GM19035 (cell line): Measurements from ENCODE around the gene FBL.
A peak's percentile ranks its signal among the peaks of the same experiment; 100 is the strongest.

ENCODE experiments used
- ATAC-seq: cut with Tn5 transposase; IDR thresholded peaks from one replicate; pipeline ENCODE4 v1.9.1; 2021; ENCODE audit not compliant: unreplicated experiment

FBL gene

DNA sequence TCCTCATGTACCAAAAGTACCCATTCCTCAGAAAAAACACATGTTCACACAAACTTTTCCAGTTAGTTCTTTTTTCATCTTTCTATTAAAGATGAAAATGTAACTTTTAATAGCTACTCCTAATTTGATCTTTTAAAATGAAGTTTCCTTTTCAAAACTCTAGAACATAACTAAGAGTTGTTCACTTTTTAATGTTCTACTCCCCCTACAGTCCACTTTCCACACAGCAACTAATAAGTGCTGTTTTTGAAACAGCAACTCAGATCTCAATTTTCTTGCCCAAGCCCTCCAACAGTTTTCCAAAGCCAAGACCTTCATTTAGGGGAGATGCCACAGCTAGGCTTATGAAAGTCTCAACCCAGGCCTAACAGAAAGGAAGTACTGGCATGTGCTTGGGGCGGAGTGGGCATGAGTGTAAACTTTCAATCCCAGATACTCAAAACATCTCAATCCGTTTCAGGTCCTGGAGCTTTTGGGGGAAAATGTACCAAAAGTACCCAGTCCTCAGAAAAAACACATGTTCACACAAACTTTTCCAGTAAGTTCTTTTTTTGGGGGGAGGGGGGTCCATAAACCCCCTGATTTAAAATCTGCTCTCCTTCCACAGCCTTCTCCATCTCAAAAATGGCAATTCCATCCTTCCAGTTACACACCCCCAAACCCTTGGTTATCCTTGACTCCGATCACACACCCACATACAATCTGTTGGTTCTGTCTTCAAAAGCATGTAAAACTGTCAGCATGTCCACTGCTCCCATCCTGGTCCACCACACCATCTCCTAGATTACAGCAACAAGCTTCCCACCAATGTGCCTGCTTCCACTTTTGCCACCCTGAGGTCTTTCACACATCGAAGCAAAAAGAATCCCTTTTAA, 2.0 kb downstream of the FBL start:
- no peak for ATAC-seq

DNA sequence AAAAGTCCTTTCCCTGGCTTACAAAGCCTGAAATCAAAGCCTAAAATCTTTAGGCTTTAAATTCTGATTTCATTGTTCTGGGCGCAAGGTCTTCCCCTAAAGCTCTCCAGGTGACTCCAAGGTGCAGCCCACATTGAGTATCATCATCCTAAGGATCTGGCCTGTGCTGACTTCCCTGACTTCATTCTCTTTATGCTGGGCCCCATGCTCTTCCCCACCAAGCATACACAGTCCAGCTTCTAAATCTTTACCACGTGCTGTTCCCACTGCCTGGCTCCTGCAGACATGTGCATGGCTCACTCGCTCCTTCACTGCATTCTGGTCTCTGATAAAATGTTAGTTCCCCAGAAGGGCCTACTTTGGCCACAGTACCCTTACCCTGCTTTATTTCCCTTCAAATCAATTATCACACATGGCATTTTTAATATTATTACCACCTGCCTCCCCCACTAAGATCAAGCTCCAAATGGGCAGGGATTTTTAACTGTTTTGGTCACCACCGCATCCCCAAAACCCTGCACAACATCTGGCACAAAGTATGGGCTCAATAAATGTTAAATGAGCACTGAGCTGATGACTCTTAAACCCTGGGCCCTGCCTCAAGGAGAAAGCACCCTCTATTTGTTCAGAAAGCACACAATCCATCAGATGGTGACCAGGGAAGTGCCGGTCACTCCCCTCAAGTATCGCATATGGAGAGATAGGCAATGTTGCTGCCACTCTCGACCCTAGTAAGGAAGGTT, 3.3 kb downstream of the FBL start:
- ATAC-seq, result no peak

DNA sequence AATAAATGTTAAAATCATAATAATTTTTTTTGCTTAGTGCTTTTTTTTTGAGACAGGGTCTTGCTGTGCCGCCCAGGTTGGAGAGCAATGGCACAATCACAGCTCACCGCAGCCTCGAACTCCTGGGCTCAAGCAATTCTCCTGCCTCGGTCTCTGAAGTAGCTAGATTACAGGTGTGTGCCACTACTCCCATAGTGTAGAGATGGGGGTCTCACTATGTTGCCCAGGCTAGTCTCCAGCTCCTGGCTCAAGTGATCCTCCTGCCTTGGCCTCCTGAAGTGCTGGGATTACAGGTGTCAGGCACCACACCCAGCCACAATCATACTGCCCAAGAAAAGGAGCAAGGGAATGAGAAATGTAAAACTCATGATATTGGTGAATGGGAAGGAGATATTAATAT, 5.1 kb downstream of the FBL start:
- ATAC-seq, result no peak

DNA sequence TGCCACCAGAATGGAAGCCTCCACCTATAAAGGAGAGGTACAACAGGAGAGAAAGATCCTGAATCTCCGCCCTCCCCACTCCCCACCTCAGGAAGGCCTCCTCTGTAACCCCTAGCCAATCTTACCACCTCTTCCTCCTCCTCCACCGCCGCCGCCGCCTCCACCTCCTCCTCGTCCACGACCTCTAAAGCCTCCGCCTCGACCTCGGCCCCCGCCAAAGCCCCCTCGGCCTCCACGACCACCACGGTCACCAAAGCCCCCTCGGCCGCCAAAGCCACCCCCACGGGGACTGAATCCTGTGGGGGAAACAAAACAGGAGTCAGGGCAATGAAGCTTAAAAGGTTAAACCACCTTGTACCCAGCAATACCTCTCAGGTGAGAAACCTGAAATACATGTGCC, 5.7 kb downstream of the FBL start:
- no peak for ATAC-seq

DNA sequence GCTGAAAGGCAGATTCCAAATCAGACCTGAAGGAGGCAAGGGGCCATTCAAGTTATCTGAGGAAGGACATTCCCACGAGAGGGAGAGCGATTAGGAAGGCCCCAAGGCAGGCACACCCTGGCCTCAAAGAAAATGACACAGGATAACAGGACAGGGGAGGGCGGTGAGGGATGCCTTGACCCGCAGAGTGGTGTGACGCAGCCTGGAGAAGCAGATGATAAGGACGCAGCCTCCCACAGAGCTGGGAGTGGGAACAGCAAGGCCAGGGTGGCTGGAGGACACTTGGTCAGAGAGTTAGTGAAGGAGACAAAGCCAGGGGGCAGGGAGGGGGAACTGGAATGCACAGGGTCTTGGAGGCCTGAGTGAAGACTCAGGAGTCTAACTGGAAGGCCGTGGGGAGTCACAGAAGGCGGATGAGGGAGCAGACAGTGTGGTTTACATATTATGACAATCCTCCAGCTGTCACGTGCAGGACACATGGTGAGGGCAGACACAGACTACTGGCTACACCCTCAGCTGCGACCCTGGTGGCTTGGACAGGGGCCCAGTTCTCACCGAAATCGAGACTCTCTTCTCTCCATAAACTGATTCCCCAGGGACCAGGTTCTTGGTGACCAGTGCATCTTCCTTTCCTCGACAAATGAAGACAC, 6.4 kb downstream of the FBL start:
- ATAC-seq, result no peak

DNA sequence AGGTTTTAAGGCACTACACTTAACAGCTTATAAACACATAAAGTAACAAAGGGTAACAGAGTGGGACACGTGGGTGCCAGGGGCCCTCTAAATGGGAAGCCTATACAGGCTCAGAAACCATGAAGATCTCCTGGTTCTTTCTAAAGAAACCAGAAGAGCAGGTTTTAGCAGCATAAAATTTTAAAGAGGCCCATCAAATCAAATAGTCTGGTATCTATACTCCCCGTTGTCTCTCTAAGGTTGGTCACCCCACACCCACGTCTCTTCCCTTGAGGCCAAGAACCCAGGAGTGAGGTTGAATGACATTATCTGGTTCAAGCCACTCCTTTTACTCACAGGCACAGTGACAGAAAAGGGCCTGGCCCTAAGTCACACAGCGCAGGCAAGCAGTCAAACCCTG, 7.6 kb downstream of the FBL start:
- ATAC-seq, result no peak

DNA sequence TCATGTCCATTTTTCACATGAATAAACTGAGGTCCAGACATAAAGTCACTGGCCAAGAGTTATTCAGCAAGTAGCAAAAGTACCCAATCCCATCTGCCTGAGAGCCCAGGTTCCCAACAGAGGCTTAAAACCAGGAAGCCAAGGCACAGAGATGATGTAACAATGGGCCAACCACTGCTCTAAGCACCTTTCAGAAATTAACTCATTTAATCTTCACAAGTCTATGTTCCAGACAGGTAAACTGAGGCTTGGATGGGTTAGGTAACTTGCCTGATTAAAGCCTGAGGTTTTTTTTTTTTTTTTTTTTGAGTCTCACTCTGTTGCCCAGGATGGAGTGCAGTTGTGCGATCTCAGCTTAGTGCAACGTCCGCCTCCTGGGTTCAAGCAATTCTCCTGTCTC, 8.2 kb downstream of the FBL start:
- no peak for ATAC-seq

DNA sequence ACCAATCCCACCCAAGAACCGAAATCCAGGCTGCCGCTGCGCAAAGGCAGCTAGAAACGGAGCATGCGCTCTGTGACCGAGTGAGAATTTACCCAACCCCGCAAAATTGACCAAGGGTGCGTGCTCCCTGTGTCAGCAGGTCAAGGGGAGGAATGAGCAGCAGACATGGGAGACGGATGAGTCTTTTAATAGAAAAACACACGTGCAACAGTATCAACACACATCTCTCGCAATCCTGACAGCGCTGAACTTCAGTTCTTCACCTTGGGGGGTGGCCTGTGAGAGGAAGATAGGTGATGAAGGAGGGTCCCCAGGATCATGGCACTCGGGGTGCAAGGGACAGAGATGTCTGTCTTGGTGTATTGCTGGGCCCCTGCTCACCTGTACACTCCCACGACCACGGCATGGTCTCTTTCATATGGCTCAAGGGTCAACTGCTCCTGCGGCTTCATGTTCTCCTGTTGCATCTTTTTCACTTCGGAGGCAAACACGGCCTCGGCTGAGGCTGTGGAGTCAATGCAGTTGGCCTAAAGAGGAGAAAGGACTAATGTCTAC, 11.8 kb downstream of the FBL start:
- ATAC-seq, result no peak

DNA sequence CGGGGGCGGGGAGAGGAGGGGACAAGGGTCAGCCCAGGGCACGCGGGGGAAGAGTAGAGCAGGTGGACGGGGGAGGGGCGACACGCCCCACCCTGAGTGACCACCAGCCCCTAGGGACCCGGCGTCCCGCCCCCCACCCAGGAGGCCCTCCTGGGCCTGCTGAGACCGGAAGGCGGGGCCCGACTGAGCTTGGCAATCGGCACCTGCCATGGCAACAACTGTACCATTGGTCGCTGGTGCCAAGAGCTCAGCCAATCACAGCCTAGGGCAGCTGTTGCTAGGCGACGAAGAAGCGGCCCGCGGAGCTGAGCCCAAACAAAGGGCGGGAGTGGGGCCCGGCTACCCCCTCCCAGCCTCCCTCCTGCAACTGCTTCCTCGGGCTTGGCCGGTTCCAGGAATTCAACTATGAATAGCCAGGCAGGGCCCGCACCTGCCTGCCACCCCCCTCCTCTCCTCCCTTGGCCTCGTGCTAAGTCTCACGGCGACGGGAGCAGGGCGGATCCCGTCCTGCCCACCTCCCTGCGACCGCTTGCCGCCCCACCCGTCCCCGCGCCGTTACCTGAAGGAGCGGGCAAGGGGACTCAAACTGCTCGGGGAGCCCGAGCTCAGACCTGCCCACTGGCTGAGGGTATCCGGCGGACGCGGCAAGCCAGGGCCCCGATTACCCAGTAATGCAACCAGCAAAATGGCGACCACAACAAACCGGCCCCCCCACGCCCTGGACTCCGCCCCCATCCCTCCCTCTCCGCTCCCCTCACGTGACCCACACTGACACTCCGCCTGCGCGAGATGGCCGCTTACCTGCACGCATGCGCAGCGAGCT, 12.5 kb downstream of the FBL start, which contains the start of gene DYRK1B:
TSS of gene DYRK1B (minus strand) at position 699 of the 823 bp plus-strand sequence. CDS start 2,295 bp downstream, outside the sequence.
- ATAC-seq, result peak; percentile 89

DNA sequence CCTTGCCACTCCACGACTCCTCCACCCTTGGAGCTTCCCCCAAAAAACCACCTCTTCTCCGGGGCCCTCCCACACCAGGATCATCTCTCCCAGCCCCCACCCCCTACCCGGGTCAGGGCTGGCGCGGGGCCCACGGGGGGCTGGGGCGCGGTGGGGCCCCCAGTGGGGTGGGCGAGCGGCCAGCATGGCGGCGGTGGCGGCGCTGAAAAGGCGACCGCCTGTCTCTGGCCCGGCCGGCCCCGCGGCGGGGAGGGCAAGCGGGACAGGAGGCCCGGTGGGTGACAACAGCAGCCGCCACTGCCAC, 13.1 kb downstream of the FBL start:
- ATAC-seq, result no peak

DNA sequence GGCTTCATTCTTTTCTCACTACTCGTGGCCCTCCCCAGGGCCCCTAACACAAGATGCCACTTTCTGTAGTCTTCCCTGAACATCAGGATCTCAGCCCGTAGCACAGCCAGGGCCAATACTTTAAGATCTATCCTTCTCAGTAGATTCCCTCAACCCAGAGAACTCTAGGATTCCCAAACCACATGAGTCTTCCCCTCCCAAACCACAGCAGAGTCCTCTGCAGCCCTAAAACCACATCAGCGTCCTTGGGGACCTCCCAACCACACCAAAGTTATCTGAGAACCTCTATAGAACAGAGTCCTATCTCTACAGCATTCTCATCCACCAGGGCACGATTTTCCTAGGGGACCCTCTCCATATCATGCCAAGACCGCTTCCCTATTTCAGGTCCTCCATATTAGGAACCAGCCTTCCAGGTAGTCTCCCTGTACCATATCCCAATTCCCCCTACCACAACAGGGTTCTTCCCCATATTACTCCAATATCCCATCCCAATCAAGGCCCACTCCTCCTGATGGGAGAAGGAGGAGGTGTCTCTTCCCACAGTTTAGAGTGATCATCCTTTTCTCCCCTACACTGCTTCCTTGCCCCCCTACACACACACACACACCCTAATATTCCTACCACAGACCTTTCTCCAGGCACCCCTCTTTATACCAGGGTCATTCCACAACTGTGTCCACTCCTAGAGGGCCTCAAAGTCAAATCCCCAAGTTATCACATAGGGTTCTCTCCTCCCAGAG, 13.7 kb downstream of the FBL start:
- ATAC-seq, result no peak

DNA sequence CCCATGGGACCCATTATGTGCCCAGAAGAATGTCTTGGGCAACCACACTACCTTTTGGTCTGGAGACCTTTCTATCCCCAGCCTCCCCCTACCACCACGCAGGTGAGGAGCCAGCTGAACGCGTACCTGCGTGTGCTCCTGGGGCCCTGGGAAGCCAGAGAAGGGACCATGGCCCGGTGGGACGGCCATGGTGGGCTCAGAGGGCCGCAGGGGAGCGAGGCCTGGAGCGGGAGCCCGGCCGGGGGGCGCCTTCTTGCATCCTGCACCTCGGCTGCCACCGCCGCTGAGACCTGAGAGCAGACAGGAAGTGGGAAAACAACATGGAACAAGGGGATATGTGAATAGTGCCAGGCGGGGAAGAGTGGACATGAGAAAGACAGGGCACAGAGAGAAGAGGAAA, 14.5 kb downstream of the FBL start:
- no peak for ATAC-seq

DNA sequence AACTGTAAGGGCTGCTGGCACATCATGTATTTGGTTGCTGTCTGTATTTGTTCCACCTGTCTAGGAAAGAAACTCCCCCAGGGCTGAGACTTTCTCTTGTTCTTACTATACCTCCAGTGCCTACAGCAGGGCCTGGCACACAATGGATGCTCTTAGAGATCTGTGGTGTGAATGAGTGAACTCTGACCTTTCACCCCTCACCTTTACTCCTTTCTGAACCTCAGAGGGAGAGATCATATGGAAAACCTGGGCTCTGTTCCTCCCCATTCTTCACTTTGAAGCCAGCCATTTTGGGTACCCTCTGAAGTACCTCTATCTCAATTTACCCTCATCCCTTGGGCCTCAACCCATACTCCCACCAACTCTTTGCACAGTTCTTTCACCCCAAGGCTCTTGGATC, 15.3 kb downstream of the FBL start:
- no peak for ATAC-seq

DNA sequence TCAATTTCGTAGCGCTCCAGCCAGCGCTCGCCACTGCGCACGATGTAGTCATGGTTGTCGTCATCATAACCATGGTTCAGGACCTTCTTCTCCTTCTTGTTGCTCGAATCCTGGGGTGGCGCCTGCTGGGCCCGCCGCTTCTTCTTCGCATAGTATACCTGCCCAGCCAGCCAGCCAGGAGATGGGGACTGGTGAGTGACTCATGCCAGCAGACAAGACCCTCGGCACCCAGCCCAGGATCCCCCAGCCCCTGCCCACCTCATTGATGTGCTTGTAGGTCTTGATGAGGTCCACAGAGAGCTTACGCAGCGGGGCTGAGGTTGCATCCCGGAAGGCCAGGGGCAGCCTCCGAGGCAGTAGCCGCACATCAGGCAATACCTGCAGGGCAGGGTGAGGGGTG, 15.8 kb downstream of the FBL start:
- ATAC-seq, result no peak

DNA sequence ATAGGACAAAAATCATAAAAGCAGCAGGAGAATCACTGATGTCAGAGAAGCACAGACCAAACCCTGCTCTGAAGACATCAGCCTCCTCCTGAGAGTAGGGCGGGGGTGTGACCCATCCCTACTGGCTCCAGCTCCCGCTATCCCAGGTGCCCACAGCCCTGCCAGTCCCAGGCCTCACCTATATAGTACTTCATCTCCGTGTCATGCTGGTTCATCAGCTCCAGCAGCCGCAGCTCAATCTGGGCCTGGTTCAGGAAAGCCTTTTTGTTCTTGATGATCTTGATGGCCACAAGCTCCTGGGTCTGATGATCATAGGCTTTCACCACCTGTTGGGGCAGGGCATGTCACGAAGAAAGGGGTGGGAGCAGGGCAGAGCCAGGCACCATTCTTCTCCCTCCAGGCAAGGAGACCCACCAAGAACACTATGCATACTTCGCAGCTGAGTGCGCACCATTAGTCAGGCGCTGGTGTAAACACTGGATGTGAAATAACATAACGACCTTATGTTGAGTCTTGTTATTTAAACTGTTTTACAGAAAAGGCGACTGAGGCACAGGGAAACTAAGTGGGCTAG, 16.4 kb downstream of the FBL start:
- no peak for ATAC-seq

DNA sequence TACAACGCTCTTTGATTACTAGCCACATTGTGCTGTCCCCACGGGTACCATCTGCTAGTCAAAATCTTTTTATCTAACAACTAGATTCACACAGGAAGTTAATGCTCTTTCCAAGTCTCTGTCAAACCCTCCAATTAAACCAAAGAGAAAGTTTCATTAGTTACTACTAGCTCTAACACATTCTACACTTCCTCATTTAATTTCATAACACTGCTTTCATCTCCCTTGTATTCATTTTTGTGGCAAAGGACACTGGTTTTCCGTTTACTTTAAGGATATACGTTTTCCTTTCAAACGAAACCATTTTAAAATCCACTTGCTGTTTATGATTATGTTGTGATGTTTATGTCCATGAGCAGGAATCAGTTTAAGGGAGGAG, 17.5 kb downstream of the FBL start:
- ATAC-seq, result no peak

DNA sequence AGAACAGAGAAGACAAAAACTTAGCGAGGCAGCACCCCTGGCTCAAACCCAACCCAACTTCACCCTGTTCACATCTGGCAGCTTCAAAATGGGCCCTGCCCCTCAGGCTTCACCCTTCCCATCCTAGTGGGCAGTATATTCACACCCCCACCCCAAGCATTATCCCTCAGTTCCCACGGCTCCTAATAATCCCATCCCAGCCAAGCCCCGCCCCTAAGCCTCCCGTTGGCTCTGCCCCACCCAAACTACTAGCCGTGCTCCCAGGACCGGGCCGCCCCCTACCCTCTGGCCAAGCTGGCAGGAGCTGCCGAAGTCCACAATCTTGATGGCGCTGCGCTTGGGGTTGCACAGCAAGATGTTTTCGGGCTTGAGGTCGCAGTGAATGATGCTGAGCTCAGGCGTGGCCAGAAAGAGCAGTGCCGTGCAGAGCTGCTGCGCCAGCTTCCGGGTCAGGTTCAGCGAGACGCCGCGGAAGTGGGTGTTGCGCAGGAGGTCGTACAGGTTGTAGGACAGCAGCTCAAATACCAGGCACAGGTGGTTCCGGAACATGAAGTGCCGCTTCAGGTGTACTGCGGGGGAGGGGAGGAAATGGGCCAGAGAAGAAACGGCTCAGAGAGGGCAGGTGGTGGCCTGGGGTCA, 18.0 kb downstream of the FBL start:
- no peak for ATAC-seq

DNA sequence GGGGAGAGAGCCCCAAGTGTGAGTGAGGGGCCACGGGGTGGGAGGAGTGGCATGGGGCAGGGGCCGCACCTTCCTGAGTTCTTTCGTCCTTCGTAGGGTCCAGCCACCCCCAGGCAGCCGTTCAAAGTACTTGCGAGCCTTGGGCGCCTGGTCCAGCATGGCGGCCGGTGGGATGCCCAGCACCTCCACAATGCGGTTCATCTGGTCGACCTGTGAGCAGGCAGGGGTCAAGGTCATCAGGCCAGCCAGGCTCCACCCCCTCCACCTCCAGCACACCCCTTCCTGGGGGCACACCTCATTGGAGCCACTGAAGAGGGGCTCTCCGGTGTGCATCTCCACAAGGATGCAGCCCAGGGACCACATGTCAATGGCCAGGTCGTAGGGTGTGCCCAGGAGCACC, 19.0 kb downstream of the FBL start:
- no peak for ATAC-seq

DNA sequence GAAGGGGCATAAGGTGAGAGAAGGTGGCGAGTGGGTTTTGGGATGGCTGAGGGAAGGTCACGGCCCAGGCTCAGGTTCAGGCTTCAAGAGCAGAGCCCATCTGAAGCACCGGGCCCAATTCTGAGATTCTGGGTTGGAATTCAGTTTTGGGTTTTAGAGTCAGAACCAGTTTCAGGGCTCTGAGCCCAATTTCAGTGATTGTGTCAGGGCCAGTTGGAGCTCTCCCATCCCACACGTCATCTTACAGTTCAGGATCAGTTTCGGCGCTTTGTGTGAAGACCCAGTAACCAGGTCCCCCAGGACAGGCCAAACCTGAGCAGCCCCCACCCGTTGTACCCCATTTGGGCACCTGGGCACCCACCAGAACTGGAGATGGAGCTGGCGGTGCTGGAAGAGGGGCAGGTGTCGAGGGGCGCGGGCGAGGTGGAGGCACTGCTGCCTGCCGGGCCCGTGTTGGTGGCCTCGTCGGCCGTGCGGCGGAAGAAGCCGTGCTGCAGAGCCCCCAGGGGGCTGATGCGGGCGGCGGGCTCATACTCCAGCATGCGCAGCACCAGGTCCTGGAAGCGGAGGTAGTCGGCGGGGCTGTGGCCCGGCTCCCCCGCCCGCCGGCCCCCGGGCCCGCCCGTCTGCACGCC, 19.8 kb downstream of the FBL start:
- ATAC-seq, result no peak
